ENCODE results near the gene TECR.
"Not testable (repeated sequence)": the region's sequence is repeated elsewhere in the genome, so short reads cannot be mapped to it uniquely, and the experiment has no call there.

TECR gene

DNA sequence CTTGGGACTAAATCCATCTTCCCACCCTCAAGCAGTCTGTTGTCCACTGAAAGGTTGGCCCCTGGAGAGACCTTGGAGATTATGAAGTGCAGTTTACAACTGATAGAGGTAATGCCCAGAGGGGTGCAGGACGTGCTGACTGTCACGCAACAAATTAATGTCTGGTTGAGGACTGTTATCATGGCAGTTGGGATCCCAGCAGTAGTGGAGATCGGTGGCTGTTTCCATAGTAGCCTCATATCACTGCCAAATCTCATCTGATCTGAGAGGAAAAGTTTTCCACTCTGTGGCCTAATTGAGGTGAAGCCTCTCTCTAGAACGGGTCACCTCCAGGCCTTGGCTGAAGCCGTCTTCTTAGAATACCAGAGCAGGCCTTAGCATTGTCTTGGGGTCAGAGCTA is 4.1 kb downstream of the TECR start:
- in situ Hi-C loops (cut with HindIII; ENCODE audit: low sequenced_read_pairs), result no loop called here

GRCh38 chr19:14536926-14537692 is 7.7 kb downstream of the TECR start:
- in situ Hi-C loops (cut with HindIII; ENCODE audit: low sequenced_read_pairs), result no loop called here

DNA sequence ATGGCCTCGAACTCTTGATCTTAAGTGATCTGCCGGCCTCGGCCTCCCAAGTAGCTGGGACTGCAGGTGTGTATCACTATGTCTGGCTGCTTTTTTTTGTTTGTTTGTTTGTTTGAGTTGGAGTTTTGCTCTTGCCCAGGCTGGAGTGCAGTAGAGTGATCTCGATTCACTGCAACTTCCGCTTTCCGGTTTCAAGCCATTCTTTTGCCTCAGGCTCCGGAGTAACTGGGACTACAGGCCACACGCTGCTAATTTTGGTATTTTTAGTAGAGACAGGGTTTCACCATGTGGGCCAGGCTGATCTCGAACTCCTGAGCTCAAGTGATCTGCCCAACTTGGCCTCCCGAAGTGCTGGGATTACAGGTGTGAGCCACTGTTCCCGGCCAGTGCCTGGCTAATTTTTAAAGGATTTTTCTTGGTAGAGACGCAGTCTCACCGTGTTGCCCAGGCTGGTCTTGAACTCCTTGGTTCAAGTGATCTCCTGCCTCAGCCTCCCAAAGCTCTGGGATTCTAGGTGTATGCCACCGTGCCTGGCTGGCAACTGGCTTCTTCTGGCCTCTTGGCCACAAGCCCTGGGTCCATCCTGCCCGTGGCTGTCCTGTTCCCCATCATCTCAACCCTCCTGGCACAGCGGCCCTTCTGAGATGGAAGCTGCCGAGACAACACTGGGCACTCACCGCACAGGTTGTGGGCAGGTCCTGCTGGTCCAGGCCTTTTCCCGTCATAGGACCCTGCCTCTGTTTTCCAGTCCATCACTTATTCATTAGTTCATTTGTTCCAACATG is 11.5 kb downstream of the TECR start:
- in situ Hi-C loops (cut with HindIII; ENCODE audit: low sequenced_read_pairs), result no loop called here

DNA sequence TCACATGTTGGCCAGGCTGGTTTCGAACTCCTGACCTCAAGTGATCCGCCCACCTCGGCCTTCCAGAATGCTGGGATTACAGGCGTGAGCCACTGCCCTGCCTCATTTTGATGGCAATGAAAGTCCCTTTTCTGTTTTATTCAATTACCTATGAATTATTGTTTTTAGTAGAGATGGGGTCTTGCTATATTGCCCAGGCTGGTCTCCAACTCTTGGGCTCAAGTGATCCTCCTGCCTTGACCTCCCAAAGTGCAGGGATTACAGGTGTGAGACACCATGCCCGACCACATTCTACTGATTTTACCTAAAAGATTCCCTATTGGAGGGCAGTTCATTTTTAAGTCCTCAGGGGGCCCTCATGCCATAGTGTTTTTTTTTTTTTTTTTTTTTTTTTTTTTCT is 12.6 kb downstream of the TECR start:
- in situ Hi-C loops (cut with HindIII; ENCODE audit: low sequenced_read_pairs), result not testable (repeated sequence)

- in situ Hi-C loops (cut with HindIII; ENCODE audit: low sequenced_read_pairs), result no loop called here
Observed at GRCh38 chr19:14542711-14543328, 13.4 kb downstream of the TECR start.

DNA sequence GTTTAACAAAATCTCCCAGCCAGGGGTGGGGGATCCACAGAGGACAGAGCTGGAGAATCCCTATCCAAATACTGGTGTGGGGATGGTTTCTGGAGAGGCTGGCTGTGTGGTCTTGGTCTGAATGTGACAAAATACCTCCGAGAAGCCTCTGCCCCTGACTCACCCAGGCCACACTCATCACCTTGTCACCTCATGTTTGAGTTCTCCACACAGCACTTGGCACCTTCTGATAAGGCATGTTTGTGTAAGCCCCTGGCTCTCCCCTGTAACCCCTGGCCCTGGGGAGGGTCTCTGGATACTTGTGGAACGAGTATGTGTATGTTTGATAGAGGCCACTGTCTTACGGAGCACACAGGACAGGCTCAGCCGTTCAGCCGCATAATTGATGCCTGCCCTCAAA is 14.7 kb downstream of the TECR start:
- in situ Hi-C loops (cut with HindIII; ENCODE audit: low sequenced_read_pairs), result no loop called here

DNA sequence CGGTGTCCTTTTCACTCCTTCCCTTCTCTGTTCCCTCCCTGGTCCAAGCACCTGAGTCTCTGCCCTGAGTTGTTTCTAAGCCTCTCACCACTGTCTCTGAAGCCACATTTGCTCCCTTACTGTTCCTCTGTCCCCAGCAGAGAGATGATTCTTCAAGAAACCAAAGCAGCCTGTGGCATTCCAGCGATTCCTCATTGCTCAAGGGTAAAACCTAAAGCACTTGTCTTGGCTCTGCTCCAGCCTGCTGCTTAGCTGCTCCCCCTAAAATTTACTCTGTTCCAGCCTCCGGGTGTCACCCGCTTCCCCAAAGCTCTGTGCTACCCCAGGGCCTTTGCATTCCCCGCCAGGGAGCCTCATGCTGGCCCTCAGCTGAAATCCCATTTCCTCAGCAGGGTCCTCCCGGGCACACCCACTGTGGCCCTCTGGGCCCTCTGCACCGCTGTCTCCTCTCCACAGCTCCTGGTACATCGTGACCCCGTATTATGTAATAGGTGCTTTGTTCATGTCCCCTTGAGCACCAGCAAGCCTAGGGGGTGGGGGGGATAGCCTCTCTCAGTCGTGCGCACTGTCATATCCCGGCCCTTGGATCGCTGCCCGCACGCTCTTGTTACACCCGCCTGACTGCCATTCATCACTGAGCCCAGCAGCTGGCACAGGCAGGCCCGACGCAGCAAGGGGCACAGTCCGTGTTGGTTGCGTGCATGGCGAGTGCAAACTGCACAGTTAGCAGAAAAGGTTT is 15.8 kb downstream of the TECR start:
- in situ Hi-C loops (cut with HindIII; ENCODE audit: low sequenced_read_pairs), result no loop called here

DNA sequence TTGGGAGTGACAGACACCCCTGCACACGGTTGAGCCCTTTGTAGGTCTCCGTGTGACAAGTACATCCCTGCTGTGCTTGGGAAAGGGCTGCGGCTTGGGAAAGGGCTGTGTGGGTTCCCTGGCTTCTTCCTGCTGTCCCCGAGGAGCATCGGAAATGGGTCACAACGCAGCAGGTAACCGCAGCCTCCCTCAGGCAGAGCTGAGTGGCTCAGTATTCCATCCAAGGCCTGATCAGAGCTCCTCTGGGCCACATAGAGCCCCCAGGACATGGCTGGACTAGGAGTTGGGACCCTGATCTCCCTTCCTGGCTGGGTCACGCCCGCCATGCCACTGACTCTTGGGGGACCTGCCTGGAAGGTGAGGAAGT is 16.3 kb downstream of the TECR start:
- in situ Hi-C loops (cut with HindIII; ENCODE audit: low sequenced_read_pairs), result no loop called here

GRCh38 chr19:14550201-14550754 is 20.9 kb downstream of the TECR start:
- in situ Hi-C loops (cut with HindIII; ENCODE audit: low sequenced_read_pairs), result no loop called here

DNA sequence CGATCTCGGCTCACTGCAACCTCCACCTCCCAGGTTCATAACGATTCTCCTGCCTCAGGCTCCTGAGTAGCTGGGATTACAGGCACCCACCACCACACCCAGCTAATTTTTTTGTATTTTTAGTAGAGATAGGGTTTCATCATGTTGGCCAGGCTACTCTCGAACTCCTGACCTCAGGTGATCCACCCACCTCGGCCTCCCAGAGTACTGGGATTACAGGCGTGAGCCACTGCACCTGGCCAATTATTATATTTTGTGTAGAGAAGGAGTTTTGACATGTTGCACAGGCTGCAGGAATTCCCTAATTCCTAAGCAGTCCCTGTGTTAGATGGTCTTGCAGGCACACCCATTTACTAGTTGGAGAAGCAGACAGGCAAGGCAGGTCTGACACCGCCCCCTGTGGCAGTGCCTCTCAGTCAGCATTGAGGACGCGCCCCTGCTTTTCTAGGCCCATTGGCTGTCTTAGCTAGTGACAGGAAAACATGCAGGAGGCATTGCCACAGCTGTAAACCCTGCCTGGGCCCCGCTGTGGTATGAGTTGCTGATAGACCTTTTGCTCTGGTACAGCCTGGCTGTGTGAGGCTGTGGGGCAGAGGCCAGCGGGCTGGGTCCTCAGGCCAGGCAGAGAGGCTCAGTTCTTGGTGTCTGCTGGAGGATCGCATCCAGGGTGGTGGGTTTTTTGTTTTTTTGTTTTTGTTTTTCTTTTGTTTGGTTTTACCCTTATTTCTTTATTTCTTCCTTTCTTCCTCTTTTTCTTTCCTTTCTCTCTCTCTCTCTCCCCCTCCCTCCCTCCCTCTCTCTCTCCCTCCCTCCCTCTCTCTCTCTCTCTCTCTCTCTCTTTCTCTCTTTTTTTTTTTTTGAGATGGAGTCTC is 22.0 kb downstream of the TECR start:
- in situ Hi-C loops (cut with HindIII; ENCODE audit: low sequenced_read_pairs), result not testable (repeated sequence)

- in situ Hi-C loops (cut with HindIII; ENCODE audit: low sequenced_read_pairs), result not testable (repeated sequence)
Observed at GRCh38 chr19:14552006-14552360, 22.6 kb downstream of the TECR start.

DNA sequence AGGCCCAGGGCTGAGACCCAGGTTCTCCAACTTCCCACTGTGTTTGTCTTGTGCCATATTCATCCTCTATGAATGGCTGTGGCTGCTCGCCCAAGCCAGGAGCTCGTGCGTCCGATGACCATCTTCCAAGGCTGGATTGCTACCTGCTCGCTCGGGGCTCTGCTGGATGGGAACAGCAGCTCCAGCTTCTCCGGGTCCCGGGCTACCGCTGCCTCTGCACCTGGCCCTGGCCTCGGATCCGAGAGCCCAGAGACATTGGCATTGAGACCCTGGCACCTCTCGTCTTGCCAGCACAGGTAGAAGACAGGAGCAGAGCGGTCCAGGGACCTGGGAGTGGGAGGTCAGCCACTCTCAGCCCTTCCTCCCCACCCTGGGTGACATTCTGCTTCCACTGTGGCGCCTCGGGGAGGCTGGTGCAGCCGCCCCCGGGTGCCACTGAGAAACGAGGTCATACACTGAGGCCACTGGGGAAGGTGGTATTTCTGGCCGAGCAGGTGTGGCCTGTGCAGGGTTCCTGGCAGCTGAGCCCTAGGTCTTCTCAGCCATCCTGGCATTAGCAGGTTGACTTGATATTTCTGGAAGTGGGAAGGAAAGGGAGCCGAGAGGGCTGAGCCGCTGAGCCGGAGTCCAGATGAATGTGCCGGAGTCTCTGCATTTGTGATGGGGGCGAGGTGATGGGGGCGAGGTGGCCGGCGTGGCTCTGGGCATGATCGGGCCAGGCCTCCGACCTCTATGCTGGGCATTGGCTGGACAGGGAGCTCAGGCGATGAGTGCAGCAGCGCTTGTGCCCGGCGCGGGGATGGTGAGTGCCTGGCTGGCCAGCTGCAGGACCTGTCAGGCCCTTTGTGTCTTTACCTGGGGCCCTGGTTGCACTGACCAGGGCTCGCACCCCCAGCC is 23.9 kb downstream of the TECR start:
- in situ Hi-C loops (cut with HindIII; ENCODE audit: low sequenced_read_pairs), result no loop called here

DNA sequence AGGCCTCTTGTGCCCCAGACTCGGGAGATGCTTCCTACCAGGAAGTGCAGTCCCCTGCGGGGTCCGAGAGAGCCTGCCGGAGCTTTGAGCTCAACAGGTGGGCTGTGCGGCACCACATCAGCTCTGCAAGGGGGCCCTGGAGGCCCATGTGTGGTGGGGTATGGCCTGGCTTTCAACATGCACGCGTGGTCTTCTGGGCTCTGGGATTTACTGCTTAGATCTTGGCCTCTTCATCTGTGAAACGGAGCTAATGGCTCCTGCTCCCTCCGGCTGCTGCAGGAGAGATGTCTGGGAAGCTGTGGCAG is 24.5 kb downstream of the TECR start:
- in situ Hi-C loops (cut with HindIII; ENCODE audit: low sequenced_read_pairs), result no loop called here

DNA sequence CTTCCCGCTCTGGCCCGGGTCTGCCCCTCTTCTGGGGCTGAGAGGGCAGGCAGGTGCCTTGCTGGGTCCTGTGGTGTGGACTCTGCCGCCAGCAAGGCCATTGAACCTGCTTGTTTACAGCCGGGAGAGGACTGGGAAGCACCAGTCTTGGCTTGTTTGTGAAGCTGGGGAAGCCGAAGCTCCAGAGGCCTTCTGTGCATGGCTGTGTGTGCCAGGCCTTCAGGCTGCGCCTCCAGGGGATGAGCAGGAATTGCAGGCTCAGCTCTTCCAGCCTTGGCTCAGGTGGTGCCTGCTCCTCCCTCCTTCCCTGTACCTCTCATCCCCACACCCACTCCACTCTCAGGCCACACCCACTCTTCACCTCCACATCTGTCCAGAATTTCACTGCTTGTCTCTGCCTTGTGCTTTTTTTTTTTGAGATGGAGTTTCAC is 25.0 kb downstream of the TECR start:
- in situ Hi-C loops (cut with HindIII; ENCODE audit: low sequenced_read_pairs), result no loop called here

GRCh38 chr19:14555918-14556661 is 26.7 kb downstream of the TECR start:
- in situ Hi-C loops (cut with HindIII; ENCODE audit: low sequenced_read_pairs), result no loop called here

GRCh38 chr19:14556662-14557188 is 27.3 kb downstream of the TECR start:
- in situ Hi-C loops (cut with HindIII; ENCODE audit: low sequenced_read_pairs), result no loop called here

DNA sequence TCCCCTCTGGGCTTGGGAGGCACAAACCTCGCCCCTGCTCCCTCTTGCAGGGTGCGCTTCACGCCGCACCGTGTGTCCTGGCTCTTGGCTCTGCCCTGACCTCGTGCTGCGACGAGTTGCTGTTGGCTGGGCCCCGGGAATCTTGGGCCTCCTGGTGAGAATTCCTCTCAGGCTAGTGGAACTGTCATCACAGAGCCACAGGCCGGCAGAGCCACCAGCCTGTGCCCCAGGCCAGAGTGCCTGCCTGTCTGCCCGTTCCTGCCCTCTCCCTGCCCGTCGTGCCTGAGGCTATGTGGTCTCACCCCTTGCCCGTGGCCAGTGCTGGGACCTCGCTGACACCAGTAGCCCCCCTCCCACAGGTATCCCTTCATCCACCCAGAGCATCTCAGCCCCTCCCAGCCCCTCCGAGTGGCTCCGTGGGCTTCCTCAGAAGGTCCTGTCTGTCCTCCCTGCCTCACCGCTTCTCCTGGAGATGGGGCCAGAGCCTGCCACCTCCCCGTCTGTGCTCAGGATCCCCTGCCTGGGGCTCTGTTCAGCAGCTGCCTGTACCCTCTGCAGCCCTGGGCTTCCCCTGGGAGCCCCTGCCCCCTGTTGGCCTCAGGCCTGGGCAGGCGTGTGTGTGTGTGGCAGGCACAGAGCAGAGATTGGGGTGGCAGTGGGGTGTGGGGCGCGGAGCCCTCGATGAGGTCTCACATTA is 29.1 kb downstream of the TECR start:
- in situ Hi-C loops (cut with HindIII; ENCODE audit: low sequenced_read_pairs), result no loop called here
